ENCODE results near the gene KDM4E. TPM values are rescaled to one million over a fixed set of nuclear protein-coding genes. Genes with fewer than 3 reads are reported as not detected.

The KDM4E gene
- polyA plus RNA-seq, 1 of the 3 experiments (the other 2 are of a cell fraction), result 0.02 TPM

DNA sequence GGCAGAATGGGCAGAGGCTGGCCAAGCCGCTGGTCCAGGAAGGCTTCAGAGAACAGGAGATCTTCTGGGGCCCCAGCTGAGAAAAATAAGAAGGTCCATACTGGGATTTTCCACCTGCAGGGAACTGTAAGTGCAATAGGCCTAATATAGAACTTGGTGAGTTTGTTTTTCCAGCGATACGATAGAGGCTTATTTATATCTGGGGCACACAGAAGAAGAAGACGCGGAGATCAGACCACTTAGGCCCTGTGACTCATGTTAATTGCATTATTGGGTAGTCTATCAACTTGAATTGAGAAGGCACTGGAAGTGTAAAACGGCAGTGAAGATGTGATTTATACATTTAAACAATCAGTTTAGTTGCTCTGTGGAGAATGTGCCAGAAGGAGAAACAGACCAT is 34.0 kb downstream of the KDM4E start (continued):
- TF ChIP-seq, protein P1, sequence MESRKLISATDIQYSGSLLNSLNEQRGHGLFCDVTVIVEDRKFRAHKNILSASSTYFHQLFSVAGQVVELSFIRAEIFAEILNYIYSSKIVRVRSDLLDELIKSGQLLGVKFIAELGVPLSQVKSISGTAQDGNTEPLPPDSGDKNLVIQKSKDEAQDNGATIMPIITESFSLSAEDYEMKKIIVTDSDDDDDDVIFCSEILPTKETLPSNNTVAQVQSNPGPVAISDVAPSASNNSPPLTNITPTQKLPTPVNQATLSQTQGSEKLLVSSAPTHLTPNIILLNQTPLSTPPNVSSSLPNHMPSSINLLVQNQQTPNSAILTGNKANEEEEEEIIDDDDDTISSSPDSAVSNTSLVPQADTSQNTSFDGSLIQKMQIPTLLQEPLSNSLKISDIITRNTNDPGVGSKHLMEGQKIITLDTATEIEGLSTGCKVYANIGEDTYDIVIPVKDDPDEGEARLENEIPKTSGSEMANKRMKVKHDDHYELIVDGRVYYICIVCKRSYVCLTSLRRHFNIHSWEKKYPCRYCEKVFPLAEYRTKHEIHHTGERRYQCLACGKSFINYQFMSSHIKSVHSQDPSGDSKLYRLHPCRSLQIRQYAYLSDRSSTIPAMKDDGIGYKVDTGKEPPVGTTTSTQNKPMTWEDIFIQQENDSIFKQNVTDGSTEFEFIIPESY (IDR thresholded peaks at IDR 0.05; ENCODE audit: borderline replicate concordance, low read depth), result no peak
- TF ChIP-seq FOSL2 (IDR thresholded peaks at IDR 0.05; ENCODE audit: borderline replicate concordance, low read depth), result no peak
- TF ChIP-seq GABPA (IDR thresholded peaks at IDR 0.05; ENCODE audit: low read depth), result no peak
- no peak for TF ChIP-seq TCF12 (IDR thresholded peaks at IDR 0.05)
- TF ChIP-seq EP300 (IDR thresholded peaks at IDR 0.05; ENCODE audit: borderline replicate concordance in 1 of 2, low read depth in 1 of 2, low read length in 1 of 2), result no peak
- TF ChIP-seq, protein P2, sequence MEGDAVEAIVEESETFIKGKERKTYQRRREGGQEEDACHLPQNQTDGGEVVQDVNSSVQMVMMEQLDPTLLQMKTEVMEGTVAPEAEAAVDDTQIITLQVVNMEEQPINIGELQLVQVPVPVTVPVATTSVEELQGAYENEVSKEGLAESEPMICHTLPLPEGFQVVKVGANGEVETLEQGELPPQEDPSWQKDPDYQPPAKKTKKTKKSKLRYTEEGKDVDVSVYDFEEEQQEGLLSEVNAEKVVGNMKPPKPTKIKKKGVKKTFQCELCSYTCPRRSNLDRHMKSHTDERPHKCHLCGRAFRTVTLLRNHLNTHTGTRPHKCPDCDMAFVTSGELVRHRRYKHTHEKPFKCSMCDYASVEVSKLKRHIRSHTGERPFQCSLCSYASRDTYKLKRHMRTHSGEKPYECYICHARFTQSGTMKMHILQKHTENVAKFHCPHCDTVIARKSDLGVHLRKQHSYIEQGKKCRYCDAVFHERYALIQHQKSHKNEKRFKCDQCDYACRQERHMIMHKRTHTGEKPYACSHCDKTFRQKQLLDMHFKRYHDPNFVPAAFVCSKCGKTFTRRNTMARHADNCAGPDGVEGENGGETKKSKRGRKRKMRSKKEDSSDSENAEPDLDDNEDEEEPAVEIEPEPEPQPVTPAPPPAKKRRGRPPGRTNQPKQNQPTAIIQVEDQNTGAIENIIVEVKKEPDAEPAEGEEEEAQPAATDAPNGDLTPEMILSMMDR (IDR thresholded peaks at IDR 0.05), result no peak
- TF ChIP-seq, protein P3, sequence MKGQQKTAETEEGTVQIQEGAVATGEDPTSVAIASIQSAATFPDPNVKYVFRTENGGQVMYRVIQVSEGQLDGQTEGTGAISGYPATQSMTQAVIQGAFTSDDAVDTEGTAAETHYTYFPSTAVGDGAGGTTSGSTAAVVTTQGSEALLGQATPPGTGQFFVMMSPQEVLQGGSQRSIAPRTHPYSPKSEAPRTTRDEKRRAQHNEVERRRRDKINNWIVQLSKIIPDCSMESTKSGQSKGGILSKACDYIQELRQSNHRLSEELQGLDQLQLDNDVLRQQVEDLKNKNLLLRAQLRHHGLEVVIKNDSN (IDR thresholded peaks at IDR 0.05; ENCODE audit: borderline replicate concordance, low read depth), result no peak
- TF ChIP-seq SMC3 (IDR thresholded peaks at IDR 0.05; ENCODE audit: low read depth, low read length), result no peak
- TF ChIP-seq, protein P4, sequence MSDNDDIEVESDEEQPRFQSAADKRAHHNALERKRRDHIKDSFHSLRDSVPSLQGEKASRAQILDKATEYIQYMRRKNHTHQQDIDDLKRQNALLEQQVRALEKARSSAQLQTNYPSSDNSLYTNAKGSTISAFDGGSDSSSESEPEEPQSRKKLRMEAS (IDR thresholded peaks at IDR 0.05; ENCODE audit: low read depth), result no peak
- TF ChIP-seq, protein P5, sequence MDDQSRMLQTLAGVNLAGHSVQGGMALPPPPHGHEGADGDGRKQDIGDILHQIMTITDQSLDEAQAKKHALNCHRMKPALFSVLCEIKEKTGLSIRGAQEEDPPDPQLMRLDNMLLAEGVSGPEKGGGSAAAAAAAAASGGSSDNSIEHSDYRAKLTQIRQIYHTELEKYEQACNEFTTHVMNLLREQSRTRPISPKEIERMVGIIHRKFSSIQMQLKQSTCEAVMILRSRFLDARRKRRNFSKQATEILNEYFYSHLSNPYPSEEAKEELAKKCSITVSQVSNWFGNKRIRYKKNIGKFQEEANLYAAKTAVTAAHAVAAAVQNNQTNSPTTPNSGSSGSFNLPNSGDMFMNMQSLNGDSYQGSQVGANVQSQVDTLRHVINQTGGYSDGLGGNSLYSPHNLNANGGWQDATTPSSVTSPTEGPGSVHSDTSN (IDR thresholded peaks at IDR 0.05), result no peak
- TF ChIP-seq ELF1 (IDR thresholded peaks at IDR 0.05), result no peak

DNA sequence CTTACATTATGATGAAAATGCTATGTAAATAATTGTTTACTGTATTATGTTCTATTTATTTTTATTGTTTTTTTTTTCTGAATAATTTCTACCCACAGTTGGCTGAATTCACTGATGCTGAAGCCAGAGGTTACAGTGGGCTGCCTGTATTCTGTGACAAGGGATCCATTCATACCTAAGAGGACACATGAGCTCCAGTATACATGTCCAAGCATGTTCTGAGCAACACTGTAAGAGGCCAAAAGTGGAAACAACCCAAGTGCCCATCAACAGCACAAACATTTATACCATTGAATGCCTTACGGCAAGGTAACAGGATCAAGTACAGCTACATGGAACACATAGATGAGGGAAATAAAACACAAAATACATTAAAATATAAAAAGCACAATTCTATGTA is 40.3 kb downstream of the KDM4E start:
- Histone ChIP-seq H3K4me2 (no peak overlapping the region), H3K9me3 (no peaks in the 10 kb centered on the region), H4K20me1 (ENCODE audit: insufficient read depth) (no peaks in the 10 kb centered on the region), H3K4me1 (ENCODE audit: control insufficient read depth in 1 of 2, insufficient read depth in 2 of 2, low read depth in 1 of 2, low read length in 1 of 2) (peaks cover 7 to 8% of the 10 kb centered on the region in 2 experiments; a peak in 3 of 4 replicates), H3F3A (replicated peaks; ENCODE audit: insufficient read depth) (peaks cover 18% of the 10 kb centered on the region), H3K9ac (no peak overlapping the region), H3K27me3 (ENCODE audit: insufficient read depth) (no peaks in the 10 kb centered on the region), H2AFZ (ENCODE audit: low read depth) (no peak overlapping the region), H3K27ac (ENCODE audit: low read depth in 2 of 2, low read length in 1 of 2) (no peak overlapping the region), H3K36me3 (replicated peaks in 1 of 2; ENCODE audit: control insufficient read depth in 1 of 2, insufficient read depth in 2 of 2, low read length in 1 of 2) (peaks cover 0 to 6% of the 10 kb centered on the region in 2 experiments), H3K9me2 (no peaks in the 10 kb centered on the region), H3K4me3 (ENCODE audit: low read depth in 2 of 2, low read length in 1 of 2) (no peak overlapping the region), H3K79me2 (ENCODE audit: insufficient read depth) (peaks cover 23% of the 10 kb centered on the region)
- TF ChIP-seq MXI1 (IDR thresholded peaks at IDR 0.05; ENCODE audit: low read depth, low read length) (no peak), CHD2 (IDR thresholded peaks at IDR 0.05; ENCODE audit: low read length, partially characterized antibody) (no peak), SIN3A (IDR thresholded peaks at IDR 0.05; ENCODE audit: borderline replicate concordance, low read depth, low read length) (no peak), RFX5 (IDR thresholded peaks at IDR 0.05; ENCODE audit: low read length) (no peak), ELF1 (IDR thresholded peaks at IDR 0.05) (no peak), POLR2AphosphoS5 (IDR thresholded peaks at IDR 0.05; ENCODE audit: low read depth, low read length) (no peak), TEAD4 (IDR thresholded peaks at IDR 0.05; ENCODE audit: borderline replicate concordance, insufficient read depth) (no peak), SMC3 (IDR thresholded peaks at IDR 0.05; ENCODE audit: low read depth, low read length) (no peak)
- TF ChIP-seq, protein P5 (IDR thresholded peaks at IDR 0.05), result no peak
- DNase-seq, result no peak
- 100% methylated on average over 1 of the region's 1 CpG for WGBS (ENCODE audit: low lambda C conversion rate)
- CTCF ChIA-PET, result interaction anchor here (0.6 to 6.4 kb wide), 2 partner anchors 25 to 480 kb away, joined by 3 to 52 read pairs; partner anchors contain the start of gene ENDOD1
- POLR2A ChIA-PET, result no interaction called here

Data from SK-N-SH (cell line).